WTC11 (cell line): Measurements from ENCODE around the gene CCDC134. TPM values are rescaled to one million over a fixed set of nuclear protein-coding genes. Genes with fewer than 3 reads are reported as not detected.

Experiments used
- ATAC-seq: fragments of 200-7000 bp; cut with Tn5 transposase; 2 replicates; pipeline ENCODE4 v1.10.0; 2021; ENCODE audit warnings: mild to moderate bottlenecking, moderate library complexity
- CTCF ChIA-PET: fragments of 300-600 bp; sonication (Branson Sonifier 250); formaldehyde crosslinking; loops from one replicate; lab custom pipeline; 2021; ENCODE audit warnings: antibody characterized with exemption; lab: Charles Lee
- POLR2A ChIA-PET: fragments of 350-600 bp; sonication (Branson Sonifier 250); formaldehyde crosslinking; loops from one replicate; lab custom pipeline; 2021; ENCODE audit warnings: antibody characterized with exemption; lab: Charles Lee
- DNase-seq: peaks from one replicate; pipeline ENCODE4 v3.0.0; 2021; ENCODE audit warnings: low spot score
- H3K27ac Mint-ChIP-seq: 2 replicates; pipeline ENCODE4 v1.8.0; 2021; ENCODE audit warnings: mixed read lengths
- H3K27me3 Mint-ChIP-seq: 2 replicates; pipeline ENCODE4 v1.8.0; 2021; ENCODE audit warnings: low read depth, mild to moderate bottlenecking, moderate library complexity, mixed read lengths
- H3K36me3 Mint-ChIP-seq: 2 replicates; pipeline ENCODE4 v1.8.0; 2021; ENCODE audit warnings: mixed read lengths
- H3K4me1 Mint-ChIP-seq: 2 replicates; pipeline ENCODE4 v1.8.0; 2022; ENCODE audit warnings: mixed read lengths
- H3K4me3 Mint-ChIP-seq: 2 replicates; pipeline ENCODE4 v1.8.0; 2021; ENCODE audit warnings: mild to moderate bottlenecking, moderate library complexity, mixed read lengths
- H3K9me3 Mint-ChIP-seq: 2 replicates; pipeline ENCODE4 v1.8.0; 2021; ENCODE audit warnings: mixed read lengths
- FOXJ3 ChIP-seq: sonication (generic); formaldehyde crosslinking; IDR thresholded peaks from 2 replicates; pipeline ENCODE4 v1.9.0; 2021; ENCODE audit warnings: missing genetic modification reagents, mild to moderate bottlenecking, borderline replicate concordance
- GTF2I ChIP-seq: fragments of 250-450 bp; sonication (Bioruptor Pico); conservative IDR thresholded peaks from 2 replicates; pipeline ENCODE4 v1.4.0; 2021; ENCODE audit warnings: mild to moderate bottlenecking
- IRF2 ChIP-seq: sonication (generic); formaldehyde crosslinking; IDR thresholded peaks from 2 replicates; pipeline ENCODE4 v1.8.0; 2022; ENCODE audit warnings: low read depth, missing genetic modification reagents, borderline replicate concordance
- PRDM15 ChIP-seq: sonication (generic); formaldehyde crosslinking; IDR thresholded peaks from 2 replicates; pipeline ENCODE4 v1.8.0; 2022; ENCODE audit warnings: missing genetic modification reagents
- SOX15 ChIP-seq: fragments of 250-450 bp; sonication (Bioruptor Pico); IDR thresholded peaks from 2 replicates; pipeline ENCODE4 v1.9.0; 2021; ENCODE audit warnings: mild to moderate bottlenecking
- STAT6 ChIP-seq: sonication (generic); formaldehyde crosslinking; conservative IDR thresholded peaks from 2 replicates; pipeline ENCODE4 v1.8.1; 2023; ENCODE audit warnings: mild to moderate bottlenecking, low read depth, missing genetic modification reagents, moderate library complexity
- TEAD1 ChIP-seq: sonication (generic); formaldehyde crosslinking; IDR thresholded peaks from 2 replicates; pipeline ENCODE4 v1.8.0; 2022; ENCODE audit warnings: mild to moderate bottlenecking, missing genetic modification reagents
- TP53 ChIP-seq: sonication (generic); formaldehyde crosslinking; IDR thresholded peaks from 2 replicates; pipeline ENCODE4 v1.8.1; 2023; ENCODE audit warnings: mild to moderate bottlenecking, missing genetic modification reagents
- USF2 ChIP-seq: sonication (generic); formaldehyde crosslinking; IDR thresholded peaks from 2 replicates; pipeline ENCODE4 v1.8.1; 2023; ENCODE audit warnings: mild to moderate bottlenecking, missing genetic modification reagents, moderate library complexity
- ZNF317 ChIP-seq: sonication (generic); formaldehyde crosslinking; IDR thresholded peaks from 2 replicates; pipeline ENCODE4 v1.8.1; 2023; ENCODE audit warnings: low read depth, mild to moderate bottlenecking, moderate library complexity, missing genetic modification reagents, borderline replicate concordance
- ZNF416 ChIP-seq: fragments of 250-450 bp; sonication (Bioruptor Pico); IDR thresholded peaks from 2 replicates; pipeline ENCODE4 v1.9.0; 2021; ENCODE audit warnings: mild to moderate bottlenecking, inconsistent platforms
- ZNF512 ChIP-seq: sonication (generic); formaldehyde crosslinking; IDR thresholded peaks from 2 replicates; pipeline ENCODE4 v1.8.1; 2022; ENCODE audit warnings: missing genetic modification reagents, borderline replicate concordance
- ZNF532 ChIP-seq: fragments of 250-450 bp; sonication (Bioruptor Pico); IDR thresholded peaks from 2 replicates; pipeline ENCODE4 v1.9.0; 2021; ENCODE audit warnings: mild to moderate bottlenecking, borderline replicate concordance
- total RNA-seq: library from RNA; stranded (reverse); gene quantifications from 3 replicates; pipeline ENCODE4 v1.2.3, GENCODE V29; 2021

CCDC134 gene
- total RNA-seq, 1 experiment from 2014 or later: 19.0 TPM

- POLR2A ChIA-PET: no interaction called here
- no peak for TF ChIP-seq ZNF317 (CRISPR knock-in tag)
- no peak for TF ChIP-seq STAT6 (CRISPR knock-in tag)
- TF ChIP-seq SOX15 (CRISPR knock-in tag): no peak
- no peak for TF ChIP-seq PRDM15 (CRISPR knock-in tag)
- TF ChIP-seq USF2 (CRISPR knock-in tag): no peak
- TF ChIP-seq TP53 (CRISPR knock-in tag): no peak
- TF ChIP-seq TEAD1 (CRISPR knock-in tag): no peak
- no peak for TF ChIP-seq IRF2 (CRISPR knock-in tag)
- no peak for TF ChIP-seq ZNF512 (CRISPR knock-in tag)
- H3K4me3 Mint-ChIP-seq: no peak overlapping the region
- ATAC-seq (no peak), DNase-seq (no peak)
- H3K9me3 Mint-ChIP-seq: no peaks in the 10 kb centered on the region
- H3K36me3 Mint-ChIP-seq: no peaks in the 10 kb centered on the region
- CTCF ChIA-PET: interaction anchor here (0.9 to 6.6 kb wide), 5 partner anchors 11 to 84 kb away, joined by 3 to 36 read pairs (median 20); no protein-coding TSS in a partner anchor
- H3K27ac Mint-ChIP-seq: no peak overlapping the region
- peaks cover 7% of the 10 kb centered on the region; the same call in 1 of the 2 replicates for H3K27me3 Mint-ChIP-seq
- H3K4me1 Mint-ChIP-seq: peaks cover 6% of the 10 kb centered on the region; the same call in 1 of the 2 replicates
Observed at GRCh38 chr22:41781507-41781906, 19.0 kb upstream of the CCDC134 start.

- no peak for DNase-seq
- H3K9me3 Mint-ChIP-seq: no peaks in the 10 kb centered on the region
- no peaks in the 10 kb centered on the region for H3K36me3 Mint-ChIP-seq
- no peak overlapping the region for H3K27ac Mint-ChIP-seq
- ChIA-PET POLR2A (no interaction called here), CTCF (interaction anchor here (1.0 to 6.6 kb wide), 5 partner anchors 17 to 85 kb away, joined by 3 to 36 read pairs (median 7); no protein-coding TSS in a partner anchor)
- H3K4me3 Mint-ChIP-seq: no peak overlapping the region
- H3K27me3 Mint-ChIP-seq: peaks cover 7% of the 10 kb centered on the region; the same call in 1 of the 2 replicates
- peaks cover 6% of the 10 kb centered on the region; the same call in 1 of the 2 replicates for H3K4me1 Mint-ChIP-seq
- no peak for ATAC-seq
- TF ChIP-seq FOXJ3 (CRISPR knock-in tag) (no peak), ZNF532 (CRISPR knock-in tag) (no peak), STAT6 (CRISPR knock-in tag) (no peak), PRDM15 (CRISPR knock-in tag) (no peak), GTF2I (CRISPR knock-in tag) (no peak), ZNF416 (no peak)
Observed at GRCh38 chr22:41782316-41782715, 18.2 kb upstream of the CCDC134 start.
